Heart left ventricle (tissue), 13 donors: ENCODE measurements around the gene KRTAP7-1.

Source experiments
- POLR2A ChIP-seq, 2 donors: fragments of 450-650 bp; IDR thresholded peaks; one replicate each; pipeline ENCODE4 v1.6.1; 2017; ENCODE audit warnings: antibody characterized with exemption in 2 of 2, mild to moderate bottlenecking in 2 of 2, moderate library complexity in 2 of 2
- TF ChIP-seq, protein P1 (sequence below), 12 donors: fragments of 200-600 bp; sonication (generic) in 4 of 12; IDR thresholded peaks; one replicate each; pipeline versions ENCODE4 v1.5.0 to v1.8.0; 2018 to 2022; ENCODE audit warnings: antibody characterized with exemption in 12 of 12, mild to moderate bottlenecking in 5 of 12
- donor health status: ischemic (EF 13 %, LVEDD 7.1; RV severe dilation, severe dysfunction).
- donor health status: DM: no; HTN: yes; CAD: no.
- donor health status: DM: no; HTN: no; CAD: no.
- donor health status: ischemic (EF 25% LVEDD 6.9; RV normal size, moderate dysfunction).
- donor health status: ischemic (EF 25% LVEDD 5.7; RV mildly dilated, moderate dysfunction).
- donor health status: ischemic (EF 35%, LVEDD 5.7; RV mildly dilated, moderate dysfunction).
- donor health status: nonischemic (EF 11% LVEDD 7.7; RV severe dilation, severe dysfunction).
- donor health status: DM: yes; HTN: yes; CAD: no.
- donor health status: PGD.
- donor health status: ischemic (EF 29% LVEDD 5.4; RV normal size, mild dysfunction).
- donor health status: nonischemic (EF 23%, LVEDD 6.1; RV moderate dilation, normal function).

GRCh38 chr21:30813174-30813573 lies 16.4 kb downstream of the KRTAP7-1 start, which contains the start of gene KRTAP8-1:
- TF ChIP-seq, protein P1, sequence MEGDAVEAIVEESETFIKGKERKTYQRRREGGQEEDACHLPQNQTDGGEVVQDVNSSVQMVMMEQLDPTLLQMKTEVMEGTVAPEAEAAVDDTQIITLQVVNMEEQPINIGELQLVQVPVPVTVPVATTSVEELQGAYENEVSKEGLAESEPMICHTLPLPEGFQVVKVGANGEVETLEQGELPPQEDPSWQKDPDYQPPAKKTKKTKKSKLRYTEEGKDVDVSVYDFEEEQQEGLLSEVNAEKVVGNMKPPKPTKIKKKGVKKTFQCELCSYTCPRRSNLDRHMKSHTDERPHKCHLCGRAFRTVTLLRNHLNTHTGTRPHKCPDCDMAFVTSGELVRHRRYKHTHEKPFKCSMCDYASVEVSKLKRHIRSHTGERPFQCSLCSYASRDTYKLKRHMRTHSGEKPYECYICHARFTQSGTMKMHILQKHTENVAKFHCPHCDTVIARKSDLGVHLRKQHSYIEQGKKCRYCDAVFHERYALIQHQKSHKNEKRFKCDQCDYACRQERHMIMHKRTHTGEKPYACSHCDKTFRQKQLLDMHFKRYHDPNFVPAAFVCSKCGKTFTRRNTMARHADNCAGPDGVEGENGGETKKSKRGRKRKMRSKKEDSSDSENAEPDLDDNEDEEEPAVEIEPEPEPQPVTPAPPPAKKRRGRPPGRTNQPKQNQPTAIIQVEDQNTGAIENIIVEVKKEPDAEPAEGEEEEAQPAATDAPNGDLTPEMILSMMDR (IDR thresholded peaks at IDR 0.05): no peak
- TF ChIP-seq POLR2A (IDR thresholded peaks at IDR 0.05): no peak
